Mucosa of rectum (tissue), 2 donors: Measurements from ENCODE around the gene MPPED1.

Source experiments
- H3K27ac ChIP-seq, 2 donors: one replicate each; pipeline ENCODE4 v1.7.0; 2013; ENCODE audit warnings: inconsistent platforms in 2 of 2, low read depth in 2 of 2, low read length in 2 of 2
- H3K27me3 ChIP-seq, 2 donors: one replicate each; pipeline ENCODE4 v1.7.0; 2013; ENCODE audit warnings: low read length in 2 of 2; ENCODE audit not compliant: control insufficient read depth in 2 of 2, insufficient read depth in 2 of 2
- H3K36me3 ChIP-seq, 2 donors: one replicate each; pipeline ENCODE4 v1.7.0; 2013; ENCODE audit warnings: low read length in 2 of 2; ENCODE audit not compliant: control insufficient read depth in 2 of 2, insufficient read depth in 2 of 2
- H3K4me1 ChIP-seq, 2 donors: one replicate each; pipeline ENCODE4 v1.7.0; 2013; ENCODE audit warnings: low read length in 2 of 2, mild to moderate bottlenecking in 1 of 2; ENCODE audit not compliant: control insufficient read depth in 2 of 2, insufficient read depth in 2 of 2
- H3K4me3 ChIP-seq, 2 donors: one replicate each; pipeline ENCODE4 v1.7.0; 2013; ENCODE audit warnings: low read length in 2 of 2
- H3K9ac ChIP-seq, 2 donors: one replicate each; pipeline ENCODE4 v1.7.0; 2013; ENCODE audit warnings: low read length in 2 of 2, low read depth in 1 of 2, mild to moderate bottlenecking in 1 of 2
- H3K9me3 ChIP-seq, 2 donors: one replicate each; pipeline ENCODE4 v1.7.0; 2013; ENCODE audit warnings: low read length in 2 of 2; ENCODE audit not compliant: control insufficient read depth in 2 of 2
- donor health status: healthy.
- donor health status: Normal muscosa, but diverticular disease.

MPPED1 gene

GRCh38 chr22:43476341-43476740 is 64.5 kb downstream of the MPPED1 start:
- H3K9ac ChIP-seq: no peak overlapping the region
- no peak overlapping the region for H3K27ac ChIP-seq
- no peaks in the 10 kb centered on the region for H3K36me3 ChIP-seq
- no peak overlapping the region for H3K4me3 ChIP-seq
- H3K27me3 ChIP-seq: no peaks in the 10 kb centered on the region
- no peaks in the 10 kb centered on the region for H3K9me3 ChIP-seq
- no peaks in the 10 kb centered on the region for H3K4me1 ChIP-seq

- Histone ChIP-seq H3K9ac (no peak overlapping the region), H3K4me3 (no peak overlapping the region), H3K9me3 (no peaks in the 10 kb centered on the region), H3K36me3 (no peaks in the 10 kb centered on the region), H3K27ac (no peak overlapping the region), H3K27me3 (no peaks in the 10 kb centered on the region), H3K4me1 (no peaks in the 10 kb centered on the region)
Observed at GRCh38 chr22:43476751-43477725, 65.2 kb downstream of the MPPED1 start.

DNA sequence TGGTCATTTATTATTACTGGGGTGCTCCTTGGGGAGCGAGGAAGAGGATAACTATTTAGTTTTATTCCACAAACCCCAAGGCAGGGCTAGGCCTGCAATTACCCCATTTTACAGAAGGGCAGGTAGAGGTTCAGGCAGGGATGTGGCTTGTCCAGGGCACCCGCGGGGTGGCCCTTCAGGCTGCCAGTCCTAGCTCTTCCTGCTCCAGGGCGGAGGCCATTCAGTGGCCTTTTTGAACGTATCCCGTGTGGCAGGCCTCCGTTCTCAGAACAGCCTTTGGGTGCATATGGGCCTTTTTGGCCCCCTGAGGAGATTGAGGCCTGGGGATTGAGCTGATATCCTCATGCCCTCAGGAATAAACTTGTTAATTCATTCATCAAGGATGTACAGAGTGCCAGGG is 66.2 kb downstream of the MPPED1 start:
- Histone ChIP-seq H3K27ac (no peak overlapping the region), H3K9me3 (no peaks in the 10 kb centered on the region), H3K4me3 (no peak overlapping the region), H3K9ac (no peak overlapping the region), H3K4me1 (no peaks in the 10 kb centered on the region), H3K27me3 (no peaks in the 10 kb centered on the region), H3K36me3 (no peaks in the 10 kb centered on the region)

DNA sequence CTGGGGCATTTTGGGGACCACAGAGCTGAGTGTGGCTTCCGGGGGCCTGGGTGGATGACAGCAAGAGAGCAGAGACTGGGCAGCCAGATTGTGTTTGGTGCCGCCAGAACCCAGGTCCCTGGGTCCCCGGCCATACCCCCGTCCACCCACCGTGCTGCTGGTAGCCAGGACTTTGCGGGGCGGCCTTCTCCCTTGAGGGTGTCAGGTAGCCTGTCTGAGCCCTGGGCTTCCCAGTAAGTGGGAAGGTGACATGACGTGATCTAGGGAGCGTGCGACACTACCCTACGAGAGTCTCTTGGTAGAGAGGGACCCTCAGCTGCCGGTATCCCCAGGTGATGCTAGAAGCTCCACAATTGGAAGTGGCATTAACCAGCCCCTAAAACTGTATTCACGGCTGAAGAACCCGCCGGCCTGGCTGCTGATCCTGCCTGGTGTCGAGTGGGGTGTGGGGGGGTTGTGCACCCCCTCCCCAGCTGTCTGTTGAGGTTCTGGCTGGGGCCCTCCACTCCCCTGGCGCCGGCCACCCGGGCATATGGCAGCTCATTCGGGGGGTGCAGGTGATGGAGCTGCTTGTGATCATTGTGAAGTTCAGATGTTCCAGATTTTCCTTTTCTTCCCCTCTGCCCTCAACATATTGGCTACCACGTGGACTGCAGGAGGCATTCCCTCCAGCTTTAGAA is 66.9 kb downstream of the MPPED1 start:
- no peak overlapping the region for H3K9ac ChIP-seq
- no peaks in the 10 kb centered on the region for H3K4me1 ChIP-seq
- H3K4me3 ChIP-seq: no peak overlapping the region
- H3K9me3 ChIP-seq: no peaks in the 10 kb centered on the region
- H3K36me3 ChIP-seq: no peaks in the 10 kb centered on the region
- no peaks in the 10 kb centered on the region for H3K27me3 ChIP-seq
- H3K27ac ChIP-seq: no peak overlapping the region

DNA sequence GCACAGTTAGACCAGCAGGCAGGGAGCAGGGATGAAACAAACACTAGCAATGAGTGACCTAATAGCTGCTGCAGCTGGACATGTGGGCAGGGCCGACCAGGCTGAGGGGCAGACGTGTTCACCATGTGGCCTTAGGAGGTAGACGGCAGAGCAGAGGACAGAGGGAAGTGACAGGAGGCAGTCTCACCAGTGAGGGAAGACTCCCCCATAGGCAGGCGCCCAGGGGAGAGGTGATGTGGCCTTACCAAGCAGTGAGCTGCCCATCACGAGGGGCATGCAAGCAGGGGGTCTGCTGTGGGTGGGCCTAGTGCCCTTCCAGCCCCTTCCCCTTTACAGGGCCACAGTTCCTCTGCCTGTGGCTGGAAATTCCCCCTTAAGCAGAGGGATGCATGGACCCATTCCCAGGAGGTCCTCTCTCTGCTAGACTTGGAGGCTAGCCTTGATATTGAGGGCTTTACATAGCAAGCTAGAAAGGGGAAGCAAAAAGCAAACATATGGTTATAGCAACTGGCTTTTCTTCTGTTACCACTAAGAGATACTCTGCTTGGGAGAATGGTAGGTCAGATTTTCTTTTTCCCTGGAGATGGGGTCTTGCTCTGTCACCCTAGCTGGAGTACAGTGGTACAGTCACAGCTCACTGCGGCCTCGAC is 67.6 kb downstream of the MPPED1 start:
- no peaks in the 10 kb centered on the region for H3K9me3 ChIP-seq
- no peaks in the 10 kb centered on the region for H3K36me3 ChIP-seq
- H3K27ac ChIP-seq: no peak overlapping the region
- H3K4me3 ChIP-seq: no peak overlapping the region
- no peaks in the 10 kb centered on the region for H3K4me1 ChIP-seq
- no peaks in the 10 kb centered on the region for H3K27me3 ChIP-seq
- no peak overlapping the region for H3K9ac ChIP-seq

DNA sequence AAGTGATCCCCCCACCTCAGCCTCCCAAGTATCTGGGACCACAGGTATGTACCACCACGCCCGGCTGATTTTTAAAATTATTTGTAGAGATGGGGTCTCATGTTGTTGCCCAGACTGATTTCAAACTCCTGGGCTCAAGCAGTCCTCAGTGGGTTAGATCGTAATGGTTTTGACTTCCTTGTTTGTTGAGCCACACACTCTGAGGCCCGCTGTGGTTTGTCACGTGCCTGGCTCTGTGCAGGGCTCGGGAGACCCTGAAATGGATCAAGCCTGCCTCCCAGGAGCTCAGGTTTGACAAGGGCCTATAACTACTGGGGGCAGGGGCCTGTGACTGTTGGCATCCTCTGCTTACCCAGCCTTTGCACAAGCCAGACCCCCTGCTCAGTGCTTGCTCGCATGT is 68.1 kb downstream of the MPPED1 start:
- no peaks in the 10 kb centered on the region for H3K27me3 ChIP-seq
- no peak overlapping the region for H3K4me3 ChIP-seq
- H3K36me3 ChIP-seq: no peaks in the 10 kb centered on the region
- no peaks in the 10 kb centered on the region for H3K4me1 ChIP-seq
- no peaks in the 10 kb centered on the region for H3K9me3 ChIP-seq
- H3K27ac ChIP-seq: no peak overlapping the region
- H3K9ac ChIP-seq: no peak overlapping the region

DNA sequence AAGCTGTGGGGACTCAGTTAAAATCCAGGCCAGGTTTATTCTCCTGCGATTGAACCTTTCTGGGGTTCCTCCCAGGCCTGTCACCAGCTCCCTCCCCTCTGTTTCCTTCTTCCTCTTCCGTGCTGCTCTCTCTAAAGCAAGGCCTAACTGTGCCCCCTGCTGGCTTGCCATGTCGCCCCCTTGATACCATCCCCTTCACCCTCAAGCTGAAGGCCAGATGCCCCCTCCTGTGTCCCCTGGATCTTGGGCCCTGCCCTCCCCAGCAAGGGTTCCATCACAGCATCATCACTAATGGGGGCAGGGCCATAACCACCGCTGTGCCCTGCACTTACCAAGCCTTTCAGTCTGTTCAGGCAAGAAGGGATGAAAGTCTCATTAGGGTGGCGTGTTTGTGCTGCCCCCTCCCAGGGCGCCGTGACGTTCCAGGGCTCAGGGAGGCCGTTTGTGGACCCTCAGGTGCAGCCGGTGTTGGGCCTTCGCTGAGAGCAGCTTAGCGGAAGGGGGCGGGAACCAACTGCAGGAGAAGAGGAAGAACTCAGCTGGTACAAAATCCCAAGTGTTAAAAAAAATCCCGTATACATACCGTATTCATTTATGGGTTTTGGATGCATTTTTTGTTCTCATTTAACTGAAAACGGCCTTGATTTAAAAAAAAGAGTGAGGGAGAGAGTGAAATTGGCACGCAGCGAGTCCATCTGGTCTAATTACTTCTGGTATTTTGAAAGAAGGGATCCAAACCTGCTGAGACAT is 69.9 kb downstream of the MPPED1 start:
- H3K27ac ChIP-seq: no peak overlapping the region
- H3K27me3 ChIP-seq: no peaks in the 10 kb centered on the region
- peak overlapping the region in 1 of 2 donors; percentile 5 for H3K4me3 ChIP-seq

GRCh38 chr22:43482318-43482625 is 70.5 kb downstream of the MPPED1 start:
- Histone ChIP-seq H3K4me3 (no peak overlapping the region), H3K27ac (no peak overlapping the region), H3K9ac (no peak overlapping the region), H3K9me3 (no peaks in the 10 kb centered on the region), H3K4me1 (no peaks in the 10 kb centered on the region), H3K36me3 (no peaks in the 10 kb centered on the region), H3K27me3 (no peaks in the 10 kb centered on the region)

More for the DNA sequence above, 69.9 kb downstream of the MPPED1 start:
- H3K9me3 ChIP-seq: no peaks in the 10 kb centered on the region
- no peak overlapping the region for H3K9ac ChIP-seq
- no peaks in the 10 kb centered on the region for H3K4me1 ChIP-seq
- no peaks in the 10 kb centered on the region for H3K36me3 ChIP-seq

DNA sequence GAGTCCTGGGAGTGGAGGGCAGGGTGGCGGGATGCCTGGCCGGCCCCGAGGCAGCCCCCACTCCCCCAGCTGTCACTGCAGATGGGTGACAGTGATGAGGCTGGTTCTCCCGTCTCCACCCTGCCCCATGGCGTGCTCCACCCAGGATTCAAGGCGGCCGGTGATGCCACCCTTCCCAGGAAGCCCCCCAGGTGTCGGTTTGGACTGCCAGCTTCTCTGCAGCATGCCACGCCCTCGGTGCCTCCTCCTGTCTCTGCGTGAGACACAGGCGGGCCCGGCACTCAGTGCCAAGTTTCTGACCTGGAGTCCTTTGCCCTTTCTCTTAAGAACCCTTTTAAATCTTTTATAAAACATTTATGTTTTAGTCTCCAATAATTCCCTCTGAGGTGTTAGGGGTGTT is 71.5 kb downstream of the MPPED1 start:
- Histone ChIP-seq H3K27me3 (peaks cover 0 to 3% of the 10 kb centered on the region in 2 donors), H3K36me3 (no peaks in the 10 kb centered on the region), H3K4me3 (no peak overlapping the region), H3K27ac (no peak overlapping the region), H3K4me1 (no peaks in the 10 kb centered on the region), H3K9ac (no peak overlapping the region), H3K9me3 (no peaks in the 10 kb centered on the region)
